IgD-negative memory B cell (primary cell): ENCODE results near the gene ASXL2. TPM values are rescaled to one million over a fixed set of nuclear protein-coding genes. Genes with fewer than 3 reads are reported as not detected.
"Not testable (repeated sequence)": the region's sequence is repeated elsewhere in the genome, so short reads cannot be mapped to it uniquely, and the experiment has no call there.

Source experiments
- H3K27ac Mint-ChIP-seq, 3 donors: one replicate each; pipeline ENCODE4 v1.8.0; 2020 to 2022; ENCODE audit warnings: mild to moderate bottlenecking in 3 of 3, mixed read lengths in 3 of 3, moderate library complexity in 1 of 3
- H3K27me3 Mint-ChIP-seq: one replicate; pipeline ENCODE4 v1.8.0; 2021; ENCODE audit warnings: mixed read lengths
- H3K36me3 Mint-ChIP-seq: one replicate; pipeline ENCODE4 v1.8.0; 2020; ENCODE audit warnings: mild to moderate bottlenecking, mixed read lengths
- H3K4me1 Mint-ChIP-seq, 3 donors: one replicate each; pipeline ENCODE4 v1.8.0; 2020 to 2022; ENCODE audit warnings: mixed read lengths in 3 of 3, mild to moderate bottlenecking in 1 of 3
- H3K4me3 Mint-ChIP-seq, 4 donors: one replicate each; pipeline ENCODE4 v1.8.0; 2020 to 2022; ENCODE audit warnings: mild to moderate bottlenecking in 4 of 4, mixed read lengths in 4 of 4, moderate library complexity in 3 of 4
- H3K9me3 Mint-ChIP-seq, 3 donors: one replicate each; pipeline ENCODE4 v1.8.0; 2020 to 2021; ENCODE audit warnings: mixed read lengths in 3 of 3, mild to moderate bottlenecking in 1 of 3
- polyA plus RNA-seq: library from polyadenylated mRNA; unstranded; fragments of 300-500 nt; fragmentation: Illumina TruSeq; gene quantifications from one replicate; pipeline ENCODE4 v1.2.3, GENCODE V29; 2021

The ASXL2 gene
- polyA plus RNA-seq, 1 donor from 2014 or later: 8.4 TPM

GRCh38 chr2:25728559-25728958, 149.7 kb downstream of the ASXL2 start:
- Mint-ChIP-seq H3K9me3 (peaks cover 0 to 2% (median 0%) of the 10 kb centered on the region in 3 donors), H3K36me3 (no peaks in the 10 kb centered on the region), H3K27me3 (peaks cover 3% of the 10 kb centered on the region), H3K27ac (no peak overlapping the region), H3K4me3 (no peak overlapping the region), H3K4me1 (no peaks in the 10 kb centered on the region)

GRCh38 chr2:25726522-25726921, 151.8 kb downstream of the ASXL2 start:
- no peak overlapping the region for H3K4me3 Mint-ChIP-seq
- no peaks in the 10 kb centered on the region for H3K9me3 Mint-ChIP-seq
- no peaks in the 10 kb centered on the region for H3K4me1 Mint-ChIP-seq
- peaks cover 6% of the 10 kb centered on the region for H3K27me3 Mint-ChIP-seq
- H3K27ac Mint-ChIP-seq: no peak overlapping the region
- H3K36me3 Mint-ChIP-seq: no peaks in the 10 kb centered on the region

GRCh38 chr2:25725877-25726276, 152.4 kb downstream of the ASXL2 start:
- Mint-ChIP-seq H3K4me1 (no peaks in the 10 kb centered on the region), H3K27ac (no peak overlapping the region), H3K4me3 (no peak overlapping the region), H3K36me3 (no peaks in the 10 kb centered on the region), H3K9me3 (no peaks in the 10 kb centered on the region), H3K27me3 (peaks cover 10% of the 10 kb centered on the region)

GRCh38 chr2:25724756-25725155, 153.5 kb downstream of the ASXL2 start:
- Mint-ChIP-seq H3K4me1 (no peaks in the 10 kb centered on the region), H3K27me3 (peaks cover 12% of the 10 kb centered on the region), H3K27ac (no peak overlapping the region), H3K4me3 (no peak overlapping the region), H3K9me3 (no peaks in the 10 kb centered on the region), H3K36me3 (no peaks in the 10 kb centered on the region)

GRCh38 chr2:25722224-25722623, 156.1 kb downstream of the ASXL2 start:
- no peak overlapping the region for H3K4me3 Mint-ChIP-seq
- no peaks in the 10 kb centered on the region for H3K36me3 Mint-ChIP-seq
- no peaks in the 10 kb centered on the region for H3K9me3 Mint-ChIP-seq
- H3K27ac Mint-ChIP-seq: no peak overlapping the region
- H3K27me3 Mint-ChIP-seq: peaks cover 9% of the 10 kb centered on the region
- no peaks in the 10 kb centered on the region for H3K4me1 Mint-ChIP-seq

GRCh38 chr2:25720575-25720974, 157.7 kb downstream of the ASXL2 start:
- Mint-ChIP-seq H3K27ac (no peak overlapping the region), H3K4me1 (no peaks in the 10 kb centered on the region), H3K9me3 (no peaks in the 10 kb centered on the region), H3K4me3 (no peak overlapping the region), H3K36me3 (no peaks in the 10 kb centered on the region), H3K27me3 (peaks cover 9% of the 10 kb centered on the region)

- peaks cover 9% of the 10 kb centered on the region for H3K27me3 Mint-ChIP-seq
- H3K9me3 Mint-ChIP-seq: no peaks in the 10 kb centered on the region
- H3K4me3 Mint-ChIP-seq: no peak overlapping the region
- peaks cover 7 to 12% (median 7%) of the 10 kb centered on the region in 3 donors for H3K4me1 Mint-ChIP-seq
- no peaks in the 10 kb centered on the region for H3K36me3 Mint-ChIP-seq
- H3K27ac Mint-ChIP-seq: no peak overlapping the region
Measured at GRCh38 chr2:25714740-25715139, 163.5 kb downstream of the ASXL2 start.

- peak overlapping the region in 2 of 4 donors; percentile 72 to 91 for H3K4me3 Mint-ChIP-seq
- H3K36me3 Mint-ChIP-seq: peaks cover 1% of the 10 kb centered on the region
- no peak overlapping the region for H3K27ac Mint-ChIP-seq
- H3K4me1 Mint-ChIP-seq: peaks cover 12 to 16% (median 16%) of the 10 kb centered on the region in 3 donors
- H3K9me3 Mint-ChIP-seq: no peaks in the 10 kb centered on the region
- peaks cover 20% of the 10 kb centered on the region for H3K27me3 Mint-ChIP-seq
Measured at GRCh38 chr2:25712455-25712854, 165.8 kb downstream of the ASXL2 start.

- peaks cover 20% of the 10 kb centered on the region for H3K27me3 Mint-ChIP-seq
- H3K27ac Mint-ChIP-seq: no peak overlapping the region
- peaks cover 12 to 16% (median 16%) of the 10 kb centered on the region in 3 donors for H3K4me1 Mint-ChIP-seq
- H3K4me3 Mint-ChIP-seq: peak overlapping the region; percentile 54 to 91 (median 70)
- H3K36me3 Mint-ChIP-seq: peaks cover 3% of the 10 kb centered on the region
- no peaks in the 10 kb centered on the region for H3K9me3 Mint-ChIP-seq
Measured at GRCh38 chr2:25711675-25712354, 166.5 kb downstream of the ASXL2 start.

GRCh38 chr2:25710750-25711149, 167.5 kb downstream of the ASXL2 start:
- Mint-ChIP-seq H3K9me3 (no peaks in the 10 kb centered on the region), H3K4me3 (no peak overlapping the region), H3K27me3 (peaks cover 20% of the 10 kb centered on the region), H3K4me1 (peaks cover 12 to 16% (median 16%) of the 10 kb centered on the region in 3 donors), H3K36me3 (peaks cover 4% of the 10 kb centered on the region), H3K27ac (no peak overlapping the region)

- Mint-ChIP-seq H3K27me3 (peaks cover 20% of the 10 kb centered on the region), H3K4me3 (peak overlapping the region in 1 of 4 donors; percentile 75), H3K27ac (no peak overlapping the region), H3K4me1 (peaks cover 12 to 16% (median 16%) of the 10 kb centered on the region in 3 donors), H3K9me3 (no peaks in the 10 kb centered on the region), H3K36me3 (peaks cover 4% of the 10 kb centered on the region)
Measured at GRCh38 chr2:25709349-25709748, 168.9 kb downstream of the ASXL2 start.

- H3K4me1 Mint-ChIP-seq: peaks cover 12 to 16% (median 16%) of the 10 kb centered on the region in 3 donors
- peak overlapping the region in 1 of 3 donors; percentile 50 for H3K27ac Mint-ChIP-seq
- H3K4me3 Mint-ChIP-seq: no peak overlapping the region
- H3K27me3 Mint-ChIP-seq: peaks cover 20% of the 10 kb centered on the region
- H3K9me3 Mint-ChIP-seq: no peaks in the 10 kb centered on the region
- peaks cover 4% of the 10 kb centered on the region for H3K36me3 Mint-ChIP-seq
Measured at GRCh38 chr2:25707927-25708590, 170.2 kb downstream of the ASXL2 start.

- not testable (repeated sequence) for H3K4me1 Mint-ChIP-seq, H3K9me3 Mint-ChIP-seq, H3K4me3 Mint-ChIP-seq, H3K27ac Mint-ChIP-seq, H3K36me3 Mint-ChIP-seq
- H3K27me3 Mint-ChIP-seq: peaks cover 16% of the 10 kb centered on the region
Measured at GRCh38 chr2:25705575-25705974, 172.7 kb downstream of the ASXL2 start.

GRCh38 chr2:25701801-25702200, 176.5 kb downstream of the ASXL2 start:
- H3K36me3 Mint-ChIP-seq: peaks cover 2% of the 10 kb centered on the region
- no peak overlapping the region for H3K27ac Mint-ChIP-seq
- H3K4me1 Mint-ChIP-seq: peaks cover 0 to 3% (median 3%) of the 10 kb centered on the region in 3 donors
- H3K27me3 Mint-ChIP-seq: no peaks in the 10 kb centered on the region
- no peaks in the 10 kb centered on the region for H3K9me3 Mint-ChIP-seq
- no peak overlapping the region for H3K4me3 Mint-ChIP-seq

GRCh38 chr2:25700221-25700660, 178.0 kb downstream of the ASXL2 start:
- Mint-ChIP-seq H3K27ac (no peak overlapping the region), H3K4me1 (peaks cover 0 to 3% (median 3%) of the 10 kb centered on the region in 3 donors), H3K9me3 (no peaks in the 10 kb centered on the region), H3K4me3 (no peak overlapping the region), H3K27me3 (peaks cover 2% of the 10 kb centered on the region), H3K36me3 (no peaks in the 10 kb centered on the region)

GRCh38 chr2:25699216-25699615, 179.1 kb downstream of the ASXL2 start:
- no peak overlapping the region for H3K27ac Mint-ChIP-seq
- H3K27me3 Mint-ChIP-seq: peaks cover 2% of the 10 kb centered on the region
- peaks cover 0 to 3% (median 3%) of the 10 kb centered on the region in 3 donors for H3K4me1 Mint-ChIP-seq
- no peaks in the 10 kb centered on the region for H3K9me3 Mint-ChIP-seq
- peak overlapping the region in 1 of 4 donors; percentile 33 for H3K4me3 Mint-ChIP-seq
- no peaks in the 10 kb centered on the region for H3K36me3 Mint-ChIP-seq
